ENCODE data around the gene TEX22.

The TEX22 gene

GRCh38 chr14:105367116-105368031 lies 31.0 kb upstream of the TEX22 start:
- no peak for DNase-seq

- DNase-seq: no peak
Measured at GRCh38 chr14:105368032-105368417, 30.3 kb upstream of the TEX22 start.

- no peak for DNase-seq
Measured at GRCh38 chr14:105368426-105368825, 29.9 kb upstream of the TEX22 start.

GRCh38 chr14:105368910-105369652 lies 29.3 kb upstream of the TEX22 start:
- DNase-seq: no peak

GRCh38 chr14:105369653-105370040 lies 28.7 kb upstream of the TEX22 start:
- no peak for DNase-seq

GRCh38 chr14:105374389-105374788 lies 23.9 kb upstream of the TEX22 start:
- DNase-seq: no peak

- no peak for DNase-seq
Measured at GRCh38 chr14:105375635-105376057, 22.7 kb upstream of the TEX22 start.

- no peak for DNase-seq
Measured at GRCh38 chr14:105376521-105377440, 21.6 kb upstream of the TEX22 start.

- no peak for DNase-seq
Measured at GRCh38 chr14:105377555-105378182, 20.7 kb upstream of the TEX22 start.

- no peak for DNase-seq
Measured at GRCh38 chr14:105378199-105378598, 20.1 kb upstream of the TEX22 start.

- DNase-seq: no peak
Measured at GRCh38 chr14:105378873-105379685, 19.3 kb upstream of the TEX22 start.

- DNase-seq: no peak
Measured at GRCh38 chr14:105379946-105380345, 18.4 kb upstream of the TEX22 start.

- no peak for DNase-seq
Measured at GRCh38 chr14:105380756-105381155, 17.6 kb upstream of the TEX22 start.

- no peak for DNase-seq
Measured at GRCh38 chr14:105381446-105382342, 16.6 kb upstream of the TEX22 start.

- DNase-seq: no peak
Measured at GRCh38 chr14:105382343-105383082, 15.8 kb upstream of the TEX22 start.

GRCh38 chr14:105383083-105383730 lies 15.1 kb upstream of the TEX22 start:
- no peak for DNase-seq

GRCh38 chr14:105384041-105384557 lies 14.2 kb upstream of the TEX22 start:
- DNase-seq: no peak

GRCh38 chr14:105384605-105385321 lies 13.6 kb upstream of the TEX22 start:
- no peak for DNase-seq

Measured in eye (tissue), 1 donor.